Measurements from ENCODE around the gene PHETA2.

DNA sequence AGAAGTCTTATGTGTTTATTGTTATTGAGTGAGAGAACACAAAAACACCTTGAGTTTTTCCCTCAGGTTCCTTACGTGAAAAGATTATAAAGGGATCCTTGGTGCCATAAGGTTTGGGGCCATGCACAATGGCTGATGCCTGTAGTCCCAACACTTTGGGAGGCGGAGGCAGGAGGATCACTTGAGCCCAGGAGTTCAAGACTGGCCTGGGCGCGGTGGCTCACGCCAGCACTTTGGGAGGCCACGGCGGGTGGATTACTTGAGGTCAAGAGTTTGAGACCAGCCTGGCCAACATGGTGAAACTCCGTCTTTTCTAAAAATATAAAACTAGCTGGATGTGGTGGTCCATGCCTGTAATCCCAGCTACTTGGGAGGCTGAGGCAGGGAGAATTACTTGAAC, 10.8 kb downstream of the PHETA2 start:
- TF ChIP-seq, protein P1, sequence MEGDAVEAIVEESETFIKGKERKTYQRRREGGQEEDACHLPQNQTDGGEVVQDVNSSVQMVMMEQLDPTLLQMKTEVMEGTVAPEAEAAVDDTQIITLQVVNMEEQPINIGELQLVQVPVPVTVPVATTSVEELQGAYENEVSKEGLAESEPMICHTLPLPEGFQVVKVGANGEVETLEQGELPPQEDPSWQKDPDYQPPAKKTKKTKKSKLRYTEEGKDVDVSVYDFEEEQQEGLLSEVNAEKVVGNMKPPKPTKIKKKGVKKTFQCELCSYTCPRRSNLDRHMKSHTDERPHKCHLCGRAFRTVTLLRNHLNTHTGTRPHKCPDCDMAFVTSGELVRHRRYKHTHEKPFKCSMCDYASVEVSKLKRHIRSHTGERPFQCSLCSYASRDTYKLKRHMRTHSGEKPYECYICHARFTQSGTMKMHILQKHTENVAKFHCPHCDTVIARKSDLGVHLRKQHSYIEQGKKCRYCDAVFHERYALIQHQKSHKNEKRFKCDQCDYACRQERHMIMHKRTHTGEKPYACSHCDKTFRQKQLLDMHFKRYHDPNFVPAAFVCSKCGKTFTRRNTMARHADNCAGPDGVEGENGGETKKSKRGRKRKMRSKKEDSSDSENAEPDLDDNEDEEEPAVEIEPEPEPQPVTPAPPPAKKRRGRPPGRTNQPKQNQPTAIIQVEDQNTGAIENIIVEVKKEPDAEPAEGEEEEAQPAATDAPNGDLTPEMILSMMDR (CRISPR knock-in tag; IDR thresholded peaks at IDR 0.05) = no peak
- 0 out of 4 replicates have a peak, but pooled peaks of 1 of the 2 experiments have one; percentile 32 for TF ChIP-seq POLR2A (IDR thresholded peaks at IDR 0.05; ENCODE audit: insufficient read depth in 1 of 2, low read depth in 2 of 2, low read length in 2 of 2)
- TF ChIP-seq MZF1 (CRISPR knock-in tag; IDR thresholded peaks at IDR 0.05; ENCODE audit: borderline replicate concordance) = no peak
- no peak for TF ChIP-seq NFE2L1 (CRISPR knock-in tag; IDR thresholded peaks at IDR 0.05; ENCODE audit: borderline replicate concordance)
- TF ChIP-seq REXO4 (CRISPR knock-in tag; IDR thresholded peaks at IDR 0.05; ENCODE audit: borderline replicate concordance) = no peak
- TF ChIP-seq MXI1 (IDR thresholded peaks at IDR 0.05; ENCODE audit: borderline replicate concordance, low read depth, low read length) = no peak
